ENCODE results near the gene ADAMTSL2. TPM values are rescaled to one million over a fixed set of nuclear protein-coding genes. Genes with fewer than 3 reads are reported as not detected.

ADAMTSL2 gene
- total RNA-seq: 4.3 TPM

GRCh38 chr9:133534346-133535291, at the start of gene ADAMTSL2:
Gene ADAMTSL2 (plus strand): TSS chr9:133534704. CDS start chr9:133536713, 2,009 bp downstream.
- peak; percentile 91 for DNase-seq

GRCh38 chr9:133485531-133486260, 48.8 kb upstream of the ADAMTSL2 start:
- DNase-seq: no peak

- DNase-seq: no peak
These were observed 47.2 kb upstream of the ADAMTSL2 start for GRCh38 chr9:133487331-133487725.

- DNase-seq: no peak
These were observed 45.7 kb upstream of the ADAMTSL2 start for GRCh38 chr9:133488686-133489252.

GRCh38 chr9:133489253-133490190, 45.0 kb upstream of the ADAMTSL2 start:
- no peak for DNase-seq

- DNase-seq: no peak
These were observed 44.3 kb upstream of the ADAMTSL2 start for GRCh38 chr9:133490201-133490681.

GRCh38 chr9:133490865-133491655, 43.4 kb upstream of the ADAMTSL2 start:
- DNase-seq: no peak

GRCh38 chr9:133491656-133491925, 42.9 kb upstream of the ADAMTSL2 start:
- no peak for DNase-seq

GRCh38 chr9:133492061-133493021, 42.2 kb upstream of the ADAMTSL2 start:
- DNase-seq: peak; percentile 93

GRCh38 chr9:133493428-133493827, 41.1 kb upstream of the ADAMTSL2 start:
- no peak for DNase-seq

GRCh38 chr9:133493845-133494540, 40.5 kb upstream of the ADAMTSL2 start:
- DNase-seq: no peak

- no peak for DNase-seq
These were observed 39.7 kb upstream of the ADAMTSL2 start for GRCh38 chr9:133494636-133495326.

- DNase-seq: no peak
These were observed 38.9 kb upstream of the ADAMTSL2 start for GRCh38 chr9:133495327-133496293.

- DNase-seq: no peak
These were observed 37.4 kb upstream of the ADAMTSL2 start for GRCh38 chr9:133496861-133497842.

GRCh38 chr9:133499132-133499891, 35.2 kb upstream of the ADAMTSL2 start:
- peak; percentile 52 for DNase-seq

Data from tongue (tissue), 2 donors.